Activated naive CD8-positive, alpha-beta T cell (primary cell): Measurements from ENCODE around the gene DBN1.
"Not testable (repeated sequence)": the region's sequence is repeated elsewhere in the genome, so short reads cannot be mapped to it uniquely, and the experiment has no call there.

Source experiments
- H3K27ac Mint-ChIP-seq: one replicate; pipeline ENCODE4 v1.8.0; 2021; ENCODE audit warnings: mixed read lengths
- H3K27me3 Mint-ChIP-seq: one replicate; pipeline ENCODE4 v1.8.0; 2021; ENCODE audit warnings: mixed read lengths
- H3K36me3 Mint-ChIP-seq: one replicate; pipeline ENCODE4 v1.8.0; 2021; ENCODE audit warnings: mixed read lengths
- H3K4me1 Mint-ChIP-seq: one replicate; pipeline ENCODE4 v1.8.0; 2021; ENCODE audit warnings: low read depth, mixed read lengths
- H3K4me3 Mint-ChIP-seq: one replicate; pipeline ENCODE4 v1.8.0; 2021; ENCODE audit warnings: mild to moderate bottlenecking, mixed read lengths
- H3K9me3 Mint-ChIP-seq: one replicate; pipeline ENCODE4 v1.8.0; 2021; ENCODE audit warnings: low read depth, mixed read lengths

DBN1 gene

DNA sequence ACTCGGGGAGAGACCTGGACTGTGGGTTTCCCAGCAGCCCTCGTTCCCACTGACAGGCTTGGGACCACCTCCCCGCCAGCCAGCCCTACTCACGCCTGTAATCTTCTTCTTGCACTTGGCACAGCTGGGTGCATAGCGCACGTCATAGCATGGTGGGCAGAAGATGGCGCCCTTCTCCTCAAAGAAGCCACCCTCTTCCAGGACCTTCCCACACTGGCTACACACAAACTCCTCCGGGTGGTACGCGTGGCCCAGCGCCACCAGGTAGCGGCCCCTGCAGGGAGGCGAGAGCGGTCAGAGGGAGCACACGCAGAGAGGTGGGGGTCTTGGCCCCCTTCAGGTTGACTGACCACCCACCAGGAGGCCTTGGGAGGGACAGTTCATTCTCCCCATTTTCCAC is 14.5 kb upstream of the DBN1 start:
- H3K9me3 Mint-ChIP-seq = no peaks in the 10 kb centered on the region
- no peak overlapping the region for H3K27ac Mint-ChIP-seq
- H3K36me3 Mint-ChIP-seq = no peaks in the 10 kb centered on the region
- H3K4me1 Mint-ChIP-seq = no peaks in the 10 kb centered on the region
- no peaks in the 10 kb centered on the region for H3K27me3 Mint-ChIP-seq
- no peak overlapping the region for H3K4me3 Mint-ChIP-seq

DNA sequence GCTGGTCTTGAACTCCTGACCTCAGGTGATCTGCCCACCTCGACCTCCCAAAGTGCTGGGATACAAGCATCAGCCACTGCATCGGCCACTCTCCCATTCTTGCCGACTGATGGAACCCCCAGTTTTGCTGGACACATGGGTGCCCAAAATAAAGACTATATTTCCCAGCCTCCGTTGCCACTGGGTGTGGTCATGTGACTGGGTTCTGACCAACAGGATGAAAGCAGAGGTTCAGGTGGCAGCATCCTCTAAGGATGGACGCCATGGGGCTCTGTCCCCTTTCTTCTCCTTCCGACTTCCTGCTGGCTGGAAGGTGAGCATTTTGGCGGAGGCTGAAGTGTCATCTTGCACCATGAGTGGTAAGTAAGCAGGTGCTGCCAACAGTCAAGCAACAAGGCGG is 13.7 kb upstream of the DBN1 start:
- Mint-ChIP-seq H3K4me1 (no peaks in the 10 kb centered on the region), H3K27ac (no peak overlapping the region), H3K36me3 (no peaks in the 10 kb centered on the region), H3K27me3 (no peaks in the 10 kb centered on the region), H3K9me3 (no peaks in the 10 kb centered on the region), H3K4me3 (no peak overlapping the region)

DNA sequence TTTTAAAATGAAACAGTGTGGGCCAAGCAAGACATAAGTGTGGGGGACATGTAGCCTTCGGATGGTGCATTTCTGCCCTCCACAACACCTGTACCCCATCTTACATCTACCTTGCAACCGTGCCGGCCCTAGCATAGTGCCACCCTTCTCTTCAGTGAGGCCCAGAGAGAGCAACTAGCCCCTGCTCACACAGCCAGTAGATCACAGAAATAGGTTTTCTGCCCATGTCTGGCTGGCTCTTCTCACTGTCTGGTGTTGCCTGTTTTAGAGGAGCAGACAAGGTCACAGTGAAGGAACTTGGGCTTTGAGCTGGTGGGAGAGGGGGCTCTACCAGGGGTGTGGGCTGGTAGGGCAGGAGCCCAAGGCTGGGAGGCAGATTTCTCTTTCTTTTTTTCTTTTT is 12.8 kb upstream of the DBN1 start:
- Mint-ChIP-seq H3K36me3 (no peaks in the 10 kb centered on the region), H3K27me3 (no peaks in the 10 kb centered on the region), H3K27ac (no peak overlapping the region), H3K4me3 (no peak overlapping the region), H3K9me3 (no peaks in the 10 kb centered on the region), H3K4me1 (no peaks in the 10 kb centered on the region)

DNA sequence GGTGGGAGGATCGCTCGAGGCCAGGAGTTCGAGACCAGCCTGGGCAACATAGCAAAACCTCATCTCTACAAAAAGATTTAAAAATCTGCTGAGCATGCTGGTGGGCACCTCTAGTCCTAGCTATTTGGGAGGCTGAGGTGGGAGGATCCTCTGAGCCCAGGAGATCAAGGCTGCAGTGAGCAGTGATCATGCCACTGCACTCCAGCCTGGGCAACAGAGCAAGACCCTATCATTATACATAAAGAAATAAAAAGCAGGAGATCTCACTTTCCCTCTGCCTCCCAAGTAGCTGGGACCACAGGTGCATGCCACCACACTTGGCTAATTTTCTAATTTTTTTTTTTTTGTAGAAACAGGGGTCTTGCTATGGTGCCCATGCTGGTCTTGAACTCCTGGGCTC is 12.3 kb upstream of the DBN1 start:
- not testable (repeated sequence) for H3K9me3 Mint-ChIP-seq, H3K27ac Mint-ChIP-seq, H3K27me3 Mint-ChIP-seq, H3K4me3 Mint-ChIP-seq, H3K36me3 Mint-ChIP-seq, H3K4me1 Mint-ChIP-seq

DNA sequence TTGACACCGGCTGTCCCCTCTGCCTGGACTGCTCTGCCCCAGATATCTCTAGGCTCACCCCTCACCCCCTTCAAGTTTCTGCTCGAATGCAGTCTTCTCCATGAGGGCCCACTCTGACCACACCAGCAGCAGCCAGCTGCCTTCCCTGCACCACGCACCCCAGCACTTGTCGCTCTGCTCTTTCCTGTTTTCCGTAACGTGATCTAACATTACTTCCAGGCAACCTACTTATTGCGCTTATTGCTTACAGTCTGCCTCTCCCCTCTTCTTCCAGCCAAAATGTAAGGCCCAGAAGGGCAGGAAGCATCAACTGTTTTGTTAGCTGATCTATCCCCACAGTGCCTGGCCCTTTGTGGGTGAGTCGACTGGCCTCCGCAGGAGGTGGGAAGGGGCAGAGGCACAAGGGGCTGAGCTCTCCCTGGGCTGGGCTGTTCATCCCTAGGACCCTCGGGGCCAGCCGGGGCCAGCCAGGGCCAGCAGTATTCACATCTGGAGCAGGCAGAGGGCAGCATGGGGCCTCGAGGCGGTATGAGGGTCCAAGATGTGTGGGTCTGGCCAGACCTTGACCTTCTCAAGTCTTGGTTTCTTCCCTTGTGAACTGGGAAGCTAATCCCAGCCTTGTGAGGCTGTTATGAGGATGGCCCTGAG is 11.6 kb upstream of the DBN1 start:
- no peak overlapping the region for H3K27ac Mint-ChIP-seq
- no peaks in the 10 kb centered on the region for H3K36me3 Mint-ChIP-seq
- H3K9me3 Mint-ChIP-seq = no peaks in the 10 kb centered on the region
- H3K27me3 Mint-ChIP-seq = no peaks in the 10 kb centered on the region
- peaks cover 2% of the 10 kb centered on the region for H3K4me1 Mint-ChIP-seq
- H3K4me3 Mint-ChIP-seq = no peak overlapping the region

DNA sequence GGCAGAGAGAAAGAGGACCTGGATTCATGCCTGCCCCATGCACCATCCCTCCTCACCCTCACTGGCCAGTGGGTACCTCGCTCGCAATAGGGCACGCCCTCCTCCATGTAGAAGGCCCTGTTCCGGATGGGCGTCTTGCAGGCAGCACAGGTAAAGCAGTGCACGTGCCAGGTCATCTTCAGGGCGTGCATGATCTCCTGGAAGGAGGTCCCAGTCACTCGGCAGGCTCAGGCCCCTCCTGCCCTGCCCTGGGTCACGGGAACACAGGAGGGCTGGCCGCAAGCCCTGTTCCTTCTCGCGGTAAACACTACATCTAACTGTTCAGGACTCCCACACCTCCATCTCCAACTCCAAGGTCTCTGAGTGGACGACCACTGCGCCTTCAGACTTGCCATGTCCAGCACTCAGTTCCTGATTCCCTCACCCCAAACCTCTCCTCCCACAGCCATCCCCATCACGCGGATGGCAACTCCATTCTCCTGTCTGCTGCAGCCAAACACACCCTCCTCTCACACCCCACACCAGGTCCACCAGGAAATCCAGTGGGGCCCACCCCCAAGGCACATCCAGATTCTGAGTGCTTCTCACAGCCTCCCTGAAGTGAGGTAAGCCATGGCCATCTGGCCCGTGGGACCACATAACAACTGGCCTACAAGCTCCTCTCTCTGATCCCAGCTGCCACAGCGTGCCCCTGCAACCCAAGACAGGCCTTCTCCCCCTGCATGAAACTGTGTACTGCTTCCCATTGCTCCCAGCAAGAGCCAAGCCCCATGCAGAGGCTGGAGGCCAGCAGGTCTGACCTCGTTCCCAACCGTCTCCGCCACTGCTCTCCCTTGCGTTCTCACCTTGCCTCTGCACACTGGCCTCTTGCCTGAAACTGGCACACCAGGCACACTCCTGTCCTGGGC is 10.8 kb upstream of the DBN1 start:
- Mint-ChIP-seq H3K9me3 (no peaks in the 10 kb centered on the region), H3K4me3 (no peak overlapping the region), H3K27ac (no peak overlapping the region), H3K4me1 (peaks cover 9% of the 10 kb centered on the region), H3K27me3 (no peaks in the 10 kb centered on the region), H3K36me3 (no peaks in the 10 kb centered on the region)

DNA sequence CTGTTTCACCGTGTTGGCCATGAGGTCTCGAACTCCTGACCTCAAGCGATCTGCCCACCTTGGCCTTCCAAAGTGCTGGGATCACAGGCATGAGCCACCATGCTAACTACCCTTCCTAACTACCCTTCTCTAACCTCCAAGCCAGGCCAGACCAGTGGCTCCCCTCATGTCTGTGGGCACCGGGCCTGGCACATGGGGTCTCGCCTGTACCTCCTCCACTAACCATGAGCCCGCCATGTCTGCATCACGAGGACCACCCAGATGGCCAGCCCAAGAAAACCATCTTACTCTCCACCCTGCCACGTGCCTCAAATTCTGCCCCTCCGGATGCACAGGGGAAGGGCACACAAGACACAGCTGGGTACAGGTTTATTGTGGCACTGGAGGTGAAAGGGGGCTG is 9.6 kb upstream of the DBN1 start:
- H3K27ac Mint-ChIP-seq = no peak overlapping the region
- peaks cover 20% of the 10 kb centered on the region for H3K4me1 Mint-ChIP-seq
- H3K9me3 Mint-ChIP-seq = no peaks in the 10 kb centered on the region
- no peak overlapping the region for H3K4me3 Mint-ChIP-seq
- no peaks in the 10 kb centered on the region for H3K27me3 Mint-ChIP-seq
- no peaks in the 10 kb centered on the region for H3K36me3 Mint-ChIP-seq

DNA sequence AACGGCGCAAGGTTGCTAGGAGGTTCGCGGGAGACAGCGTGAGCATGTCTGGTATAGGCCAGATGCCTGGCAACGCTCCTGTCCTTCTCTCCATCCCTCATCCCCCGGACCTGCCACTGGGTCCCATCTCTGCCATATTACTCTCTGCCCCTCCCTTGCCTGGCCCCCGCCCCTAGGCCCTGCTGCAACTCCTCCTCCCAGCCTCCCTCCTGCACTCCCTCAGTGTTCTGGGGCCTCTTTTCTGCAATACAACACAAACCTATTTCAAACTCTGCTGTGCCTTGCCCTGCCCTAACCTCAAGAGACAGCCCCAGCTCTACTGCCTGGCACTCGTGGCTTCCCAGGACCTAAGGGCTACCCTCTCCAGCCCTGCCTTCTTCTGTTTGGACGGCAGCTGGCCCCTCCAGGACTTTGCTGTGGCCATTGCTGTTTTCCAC is 8.9 kb upstream of the DBN1 start:
- no peaks in the 10 kb centered on the region for H3K27me3 Mint-ChIP-seq
- peaks cover 24% of the 10 kb centered on the region for H3K4me1 Mint-ChIP-seq
- no peak overlapping the region for H3K4me3 Mint-ChIP-seq
- H3K9me3 Mint-ChIP-seq = no peaks in the 10 kb centered on the region
- no peaks in the 10 kb centered on the region for H3K36me3 Mint-ChIP-seq
- no peak overlapping the region for H3K27ac Mint-ChIP-seq

DNA sequence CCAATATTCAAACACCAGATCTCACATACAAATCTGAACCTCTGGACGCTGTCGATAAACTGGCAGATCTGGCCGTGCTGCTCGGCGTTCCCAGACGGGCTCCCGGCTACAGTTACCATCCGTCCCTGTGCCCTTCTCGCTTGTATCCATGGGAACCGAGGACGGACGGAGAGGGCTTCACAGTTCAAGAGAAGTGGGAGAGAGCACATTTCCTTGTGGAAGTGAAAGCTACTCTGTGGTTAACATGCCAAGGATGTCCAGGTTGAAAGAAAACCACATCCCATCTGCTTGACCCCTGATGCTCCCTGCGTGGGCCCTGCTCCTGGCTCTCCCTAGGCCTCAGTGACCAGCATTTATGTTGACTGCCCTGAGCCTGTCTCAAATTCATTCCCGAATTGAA is 6.3 kb upstream of the DBN1 start:
- H3K4me3 Mint-ChIP-seq = no peak overlapping the region
- H3K4me1 Mint-ChIP-seq = peaks cover 42% of the 10 kb centered on the region
- H3K9me3 Mint-ChIP-seq = no peaks in the 10 kb centered on the region
- no peaks in the 10 kb centered on the region for H3K27me3 Mint-ChIP-seq
- H3K27ac Mint-ChIP-seq = peak overlapping the region; percentile 100
- no peaks in the 10 kb centered on the region for H3K36me3 Mint-ChIP-seq

DNA sequence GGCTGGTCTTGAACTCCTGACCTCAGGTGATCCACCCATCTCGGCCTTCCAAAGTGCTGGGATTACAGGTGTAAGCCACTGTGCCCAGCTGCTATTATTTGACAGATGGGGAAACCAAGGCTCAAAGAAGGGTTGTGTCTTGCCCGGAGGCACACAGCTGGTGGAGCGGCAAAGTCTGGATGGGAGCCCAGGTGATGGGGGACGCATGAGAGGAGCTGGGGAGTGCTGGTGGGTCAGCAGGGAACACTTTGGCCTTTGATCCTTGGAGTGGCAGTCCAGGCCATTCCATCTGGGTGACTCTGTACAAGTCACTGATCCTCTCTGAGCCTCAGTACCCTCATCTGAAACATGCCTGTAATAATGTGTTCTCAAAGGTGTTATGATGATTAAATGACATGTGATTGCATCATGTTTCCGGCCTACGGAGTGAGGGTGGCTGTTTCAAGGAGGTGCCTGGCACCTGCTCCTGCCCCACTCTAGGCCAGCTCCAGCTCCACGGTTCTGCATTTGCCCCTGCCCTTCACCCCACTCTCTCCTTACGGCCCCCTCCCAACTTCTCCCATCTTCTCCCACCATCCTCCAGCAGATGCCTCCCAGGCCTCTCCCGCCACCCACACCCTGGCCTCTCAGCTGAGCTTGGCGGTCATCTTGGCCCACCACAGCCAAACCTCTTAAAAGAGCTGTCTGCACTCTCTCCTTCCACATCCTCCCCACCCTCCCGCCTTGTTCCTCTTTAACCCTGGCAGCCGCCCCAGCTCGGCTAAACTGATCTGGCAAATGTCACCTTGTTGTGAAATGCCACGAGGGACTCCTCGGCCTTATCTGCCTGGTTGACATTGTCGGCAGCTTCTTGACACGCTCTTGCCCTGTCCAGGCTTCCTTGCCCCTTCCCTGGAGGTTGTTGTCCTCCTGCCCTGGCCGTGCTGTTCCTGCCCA is 5.5 kb upstream of the DBN1 start:
- H3K4me3 Mint-ChIP-seq = peak overlapping the region; percentile 66
- H3K4me1 Mint-ChIP-seq = peaks cover 50% of the 10 kb centered on the region

DNA sequence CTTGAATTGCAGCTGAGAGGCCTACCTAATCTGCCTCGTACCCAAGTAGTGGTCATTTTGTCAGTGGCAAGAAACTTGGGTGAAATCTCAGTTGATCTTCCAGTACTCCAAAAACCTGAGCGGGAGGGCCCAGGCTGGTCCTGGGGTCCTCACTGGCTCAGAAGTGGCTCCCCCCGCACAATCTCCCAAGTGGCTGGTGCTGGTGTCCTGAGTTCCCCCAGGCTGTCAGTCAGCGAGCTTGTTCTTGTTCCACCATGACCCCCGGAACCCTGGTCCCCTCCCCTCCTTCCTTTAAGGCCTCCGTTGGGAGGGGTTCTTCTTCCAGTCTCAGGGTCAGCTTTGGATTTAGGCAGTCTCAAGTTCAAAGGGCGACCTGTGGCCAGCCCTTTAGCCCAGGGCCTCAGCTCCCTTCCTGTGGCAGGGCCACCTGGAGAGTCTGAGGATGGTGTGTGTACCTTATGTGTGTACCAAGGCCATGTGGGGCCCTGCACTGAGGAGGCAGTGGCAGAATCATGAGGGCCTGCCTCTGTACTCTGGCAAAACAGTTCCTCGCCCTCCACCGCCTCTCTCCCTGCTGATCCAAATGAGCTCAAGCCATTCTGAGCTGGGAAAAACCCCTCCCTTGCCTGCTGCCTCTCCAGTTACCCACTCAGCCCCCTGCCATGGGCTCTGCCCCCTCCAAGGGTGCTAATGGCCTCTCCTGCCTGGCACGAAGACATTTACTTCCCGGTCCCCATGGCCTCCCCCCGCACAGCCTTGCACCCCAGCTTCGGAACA is 4.5 kb upstream of the DBN1 start:
- H3K27ac Mint-ChIP-seq = peak overlapping the region; percentile 79
- H3K4me3 Mint-ChIP-seq = no peak overlapping the region
- H3K36me3 Mint-ChIP-seq = no peaks in the 10 kb centered on the region
- no peaks in the 10 kb centered on the region for H3K9me3 Mint-ChIP-seq
- H3K27me3 Mint-ChIP-seq = no peaks in the 10 kb centered on the region
- peaks cover 52% of the 10 kb centered on the region for H3K4me1 Mint-ChIP-seq

More for the DNA sequence above, 5.5 kb upstream of the DBN1 start:
- no peaks in the 10 kb centered on the region for H3K27me3 Mint-ChIP-seq
- H3K36me3 Mint-ChIP-seq = no peaks in the 10 kb centered on the region
- H3K9me3 Mint-ChIP-seq = no peaks in the 10 kb centered on the region
- peak overlapping the region; percentile 100 for H3K27ac Mint-ChIP-seq

DNA sequence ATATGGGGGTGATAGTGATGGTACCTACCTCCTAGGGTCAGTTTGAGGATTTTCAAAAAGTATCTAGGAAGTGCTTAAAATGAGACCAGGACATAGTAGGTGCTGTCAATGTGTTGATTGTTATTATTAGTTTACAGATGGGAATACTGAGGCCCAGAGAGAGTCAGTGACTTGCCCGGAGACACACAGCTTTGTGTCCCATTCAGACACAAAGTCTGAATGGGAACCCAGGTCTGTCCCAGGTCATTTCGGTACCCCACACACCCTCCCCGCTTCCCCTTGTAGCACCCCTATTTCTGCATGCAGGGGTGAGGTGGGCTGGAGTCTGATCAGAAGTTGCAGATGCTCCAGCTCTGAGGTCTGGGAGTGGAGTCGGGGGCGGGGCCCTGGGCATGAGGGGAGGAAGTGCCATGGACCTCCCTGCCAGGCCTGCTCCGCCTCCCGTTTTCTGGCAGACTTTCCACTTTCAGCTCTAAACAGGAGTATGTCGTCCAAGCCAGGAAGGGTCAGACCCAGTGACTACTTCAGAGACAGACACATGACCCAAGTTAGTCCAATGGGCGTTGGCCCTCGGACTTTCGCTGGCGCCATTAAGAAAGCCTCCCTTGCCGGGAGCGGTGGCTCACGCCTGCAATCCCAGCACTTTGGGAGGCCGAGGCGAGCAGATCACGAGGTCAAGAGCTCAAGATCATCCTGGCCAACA is 3.2 kb upstream of the DBN1 start:
- no peaks in the 10 kb centered on the region for H3K27me3 Mint-ChIP-seq
- H3K4me1 Mint-ChIP-seq = peaks cover 57% of the 10 kb centered on the region
- H3K27ac Mint-ChIP-seq = peak overlapping the region; percentile 76
- H3K9me3 Mint-ChIP-seq = no peaks in the 10 kb centered on the region
- H3K36me3 Mint-ChIP-seq = no peaks in the 10 kb centered on the region
- H3K4me3 Mint-ChIP-seq = peak overlapping the region; percentile 67

DNA sequence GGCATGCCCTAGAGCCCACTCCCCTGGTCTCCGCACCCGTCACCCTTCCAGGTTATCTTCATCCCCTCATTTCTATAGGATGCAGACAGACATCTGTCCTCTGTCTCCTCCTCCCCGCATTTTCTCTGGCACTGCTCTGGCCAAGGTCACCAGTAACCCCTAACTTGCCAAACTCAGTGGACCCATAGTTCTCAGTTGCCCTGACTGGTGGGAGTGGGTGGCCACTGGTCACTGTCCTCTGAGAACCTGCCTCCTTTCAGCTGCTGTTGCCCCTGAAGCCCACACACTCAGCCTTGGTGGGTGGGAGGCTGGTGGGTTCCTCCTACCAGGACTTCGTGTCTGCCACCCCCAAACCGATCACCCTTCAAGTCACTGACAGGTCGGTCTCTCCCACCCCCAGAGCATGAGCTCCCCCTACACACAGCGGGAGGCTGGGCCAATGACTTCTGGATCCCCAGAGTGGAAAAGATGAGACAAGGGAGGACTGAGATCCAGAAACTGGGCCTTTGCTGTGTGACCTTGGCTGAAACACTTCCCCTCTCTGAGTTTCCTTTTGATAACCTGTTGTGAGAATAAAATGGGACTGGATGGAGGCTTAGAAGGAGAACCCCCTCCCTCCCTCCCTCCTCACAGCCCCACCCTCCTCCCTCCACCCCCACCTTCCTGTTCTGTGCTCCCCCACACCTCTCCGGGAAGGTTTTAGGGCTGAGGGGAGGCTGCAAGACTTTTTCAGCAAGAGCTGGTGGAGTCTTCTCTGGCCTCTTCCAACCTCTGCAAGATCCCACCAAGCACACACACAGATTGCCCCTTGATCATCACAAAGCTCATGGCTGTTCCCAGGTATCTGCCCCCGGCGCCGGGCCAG is 2.4 kb upstream of the DBN1 start:
- H3K4me1 Mint-ChIP-seq = peaks cover 64% of the 10 kb centered on the region
- H3K27ac Mint-ChIP-seq = peak overlapping the region; percentile 76
- H3K4me3 Mint-ChIP-seq = peak overlapping the region; percentile 69
- no peaks in the 10 kb centered on the region for H3K9me3 Mint-ChIP-seq
- H3K36me3 Mint-ChIP-seq = no peaks in the 10 kb centered on the region
- no peaks in the 10 kb centered on the region for H3K27me3 Mint-ChIP-seq
